Stimulated activated naive CD4-positive, alpha-beta T cell treated with Interleukin-2 at 50 U/mL for 16 hours (primary cell): ENCODE measurements around the gene LRRC3C.
A peak's percentile ranks its signal among the peaks of the same experiment; 100 is the strongest.

Experiments used
- DNase-seq: peaks from one replicate; lab custom pipeline; 2025; lab: John Stamatoyannopoulos, UW

LRRC3C gene

DNA sequence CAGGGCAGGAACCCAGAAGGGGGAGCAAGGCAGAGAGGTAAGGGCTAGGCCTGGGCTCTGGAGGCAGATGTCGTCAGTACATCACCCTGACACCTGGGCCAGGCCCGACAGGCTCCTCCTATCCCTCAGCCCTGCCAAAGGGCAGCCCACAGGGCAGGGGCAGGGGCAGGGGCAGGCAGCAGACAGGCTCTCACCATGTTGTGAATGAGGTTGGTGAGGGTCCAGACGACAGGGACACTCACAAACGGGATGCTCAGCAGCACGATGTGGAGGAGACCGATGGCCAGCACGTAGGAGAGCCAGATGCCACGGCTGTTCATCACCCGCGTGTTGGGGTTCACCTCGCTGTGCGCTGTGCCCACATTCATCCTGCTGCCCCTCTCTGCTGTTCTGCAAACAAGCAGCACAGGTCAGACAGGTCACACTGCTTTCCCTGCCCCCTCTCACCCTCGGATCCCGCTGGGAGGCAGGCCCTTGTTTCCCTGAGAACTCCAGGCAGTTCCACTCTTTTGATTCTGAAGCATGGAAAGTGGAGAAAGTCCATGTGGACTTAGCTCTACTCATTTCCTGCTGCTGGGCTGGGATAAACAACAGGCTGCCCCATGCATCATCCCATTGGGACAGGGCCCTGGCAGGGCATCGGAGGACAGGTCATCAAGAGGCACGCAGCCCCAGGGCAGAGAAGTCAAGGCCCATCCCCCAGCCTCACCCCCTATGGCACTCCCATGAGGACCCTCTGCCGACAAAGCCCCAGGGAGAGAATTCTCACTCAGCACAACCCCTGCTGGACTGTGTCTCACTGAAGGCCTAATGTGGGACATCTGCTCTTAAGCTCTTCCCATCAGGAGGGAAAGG, 3.5 kb upstream of the LRRC3C start:
- no peak for DNase-seq

DNA sequence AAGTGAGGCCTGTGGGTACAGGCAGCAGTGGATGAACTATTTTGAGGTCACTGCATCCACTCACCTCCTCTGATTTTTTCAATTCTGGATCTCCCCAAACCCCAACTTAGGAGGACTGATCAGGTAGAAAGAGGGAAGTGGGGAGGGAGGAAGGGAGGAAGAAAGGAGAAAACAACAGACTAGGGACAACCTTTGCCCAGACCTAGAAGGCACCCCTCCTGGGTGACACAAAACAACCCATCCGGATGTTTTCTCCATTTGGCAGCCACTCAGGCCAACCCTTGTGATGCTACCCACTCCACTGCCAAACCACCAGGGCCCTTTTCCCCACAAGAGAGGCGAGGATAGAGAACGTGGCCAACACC, 2.9 kb upstream of the LRRC3C start:
- DNase-seq, result no peak

GRCh38 chr17:39925282-39926134, 2.0 kb upstream of the LRRC3C start:
- DNase-seq, result no peak

DNA sequence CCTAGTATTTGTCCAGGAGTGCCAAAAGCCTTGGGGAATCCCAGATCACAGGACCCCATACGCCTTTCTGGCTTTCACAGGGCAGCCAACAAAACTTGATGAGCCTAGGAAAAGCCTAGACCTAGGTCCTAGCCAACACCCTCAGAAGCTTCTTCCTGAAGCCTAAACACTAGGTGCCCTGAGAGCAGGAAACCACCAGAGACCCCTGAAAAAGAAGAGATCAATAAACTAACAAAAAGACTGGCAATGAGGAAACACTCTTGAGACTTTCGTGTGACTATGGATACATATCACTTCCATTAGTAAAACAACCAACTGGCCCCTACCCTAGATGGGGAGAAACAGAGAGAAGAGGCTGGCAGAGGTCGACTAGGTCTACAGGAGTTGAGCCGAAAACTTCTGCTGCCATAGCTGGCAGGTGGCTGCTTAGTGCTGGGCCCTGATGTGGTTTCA, 1.4 kb upstream of the LRRC3C start:
- no peak for DNase-seq

DNA sequence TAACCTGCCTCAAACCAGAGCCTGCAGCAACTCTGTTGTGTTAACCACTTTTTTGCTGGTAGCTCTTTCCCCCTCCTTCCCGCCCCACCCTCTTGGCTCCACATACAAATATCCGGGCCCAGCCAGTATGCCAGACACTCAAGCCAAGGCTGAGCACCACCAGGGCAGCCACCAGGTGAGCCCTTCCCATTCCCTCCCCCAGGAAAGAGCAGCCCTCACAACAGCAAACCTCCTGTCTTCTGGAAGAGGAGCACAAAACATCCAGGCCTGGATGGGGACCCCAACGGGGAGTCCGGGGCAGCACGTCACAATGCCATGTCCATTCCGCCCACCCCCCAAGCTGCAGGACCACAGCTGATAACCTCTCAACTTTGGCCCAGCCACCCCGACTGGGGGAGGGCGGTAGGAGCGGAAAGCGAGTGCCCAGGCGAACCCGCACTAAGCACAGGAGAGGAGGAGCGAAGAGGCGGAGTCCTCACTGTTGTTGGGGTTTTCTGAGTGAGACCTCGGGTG, 888 bp upstream of the LRRC3C start:
- peak; percentile 56 for DNase-seq

DNA sequence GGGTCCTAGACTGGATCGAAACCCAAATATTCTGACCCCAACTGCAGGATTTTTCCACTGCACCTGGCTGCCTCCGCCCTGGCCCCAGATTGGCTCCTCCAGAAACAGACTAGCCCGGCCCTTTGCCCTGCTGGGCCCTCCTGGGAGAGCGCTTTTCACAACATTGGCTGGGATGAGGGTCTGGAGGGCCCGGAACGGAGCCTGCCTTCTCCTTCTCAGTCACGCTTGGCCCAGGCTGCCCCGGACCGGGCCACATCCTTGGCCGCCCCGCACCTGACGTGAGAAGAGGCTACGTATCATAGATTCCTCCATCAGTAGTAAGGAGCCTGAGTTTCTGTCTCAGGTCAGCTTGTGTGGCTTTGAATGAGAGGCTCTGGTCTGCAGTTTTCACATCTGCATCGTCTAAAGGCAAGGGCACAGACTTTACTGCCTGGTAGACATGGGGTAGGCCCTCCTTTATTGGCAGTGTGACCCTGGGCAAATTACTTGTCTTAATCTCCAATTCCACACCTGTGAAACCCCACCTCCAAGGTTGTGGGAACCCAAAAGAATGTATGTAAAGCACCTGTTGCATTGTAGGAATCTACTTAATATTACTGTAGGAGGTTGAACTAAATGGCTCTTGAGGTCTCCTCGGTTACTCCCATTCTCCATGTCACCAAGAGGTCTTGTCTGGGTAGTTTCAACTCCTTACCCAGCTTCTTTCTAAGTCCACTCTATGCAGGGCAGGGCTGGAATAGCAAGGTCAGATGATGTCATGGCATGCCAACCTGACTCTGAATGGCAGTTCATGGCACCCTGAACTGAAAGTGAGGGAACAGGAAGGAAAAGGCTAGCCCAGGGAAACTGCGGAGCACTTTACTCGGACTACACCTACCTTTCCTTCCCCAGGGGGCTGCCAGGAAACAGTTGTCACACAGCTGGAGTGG, 661 bp downstream of the LRRC3C start:
- DNase-seq, result no peak

GRCh38 chr17:39928858-39929645, 1.5 kb downstream of the LRRC3C start:
- no peak for DNase-seq

GRCh38 chr17:39929646-39930407, 2.3 kb downstream of the LRRC3C start:
- no peak for DNase-seq

GRCh38 chr17:39933912-39934311, 6.4 kb downstream of the LRRC3C start:
- no peak for DNase-seq

- no peak for DNase-seq
Observed at GRCh38 chr17:39934324-39934723, 6.8 kb downstream of the LRRC3C start.

DNA sequence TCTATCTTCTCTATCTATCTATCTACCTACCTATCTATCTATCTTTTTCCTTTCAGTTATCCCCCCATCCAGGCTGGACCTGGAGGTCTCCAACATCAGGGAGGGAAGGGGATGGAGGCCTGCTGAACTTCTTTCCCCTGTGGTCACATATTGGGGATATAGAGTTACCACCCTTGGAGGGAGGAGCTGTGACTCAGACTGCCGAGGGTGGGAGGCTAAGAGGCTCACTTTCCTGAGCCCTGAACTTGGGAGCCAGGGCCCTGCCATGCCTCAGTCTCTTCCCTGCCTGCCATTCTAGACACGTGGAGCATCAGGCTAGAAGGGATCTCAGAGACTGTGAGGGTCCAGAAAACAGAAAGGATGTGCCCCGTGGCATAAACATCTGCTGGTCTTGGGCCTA, 8.4 kb downstream of the LRRC3C start:
- DNase-seq, result no peak

DNA sequence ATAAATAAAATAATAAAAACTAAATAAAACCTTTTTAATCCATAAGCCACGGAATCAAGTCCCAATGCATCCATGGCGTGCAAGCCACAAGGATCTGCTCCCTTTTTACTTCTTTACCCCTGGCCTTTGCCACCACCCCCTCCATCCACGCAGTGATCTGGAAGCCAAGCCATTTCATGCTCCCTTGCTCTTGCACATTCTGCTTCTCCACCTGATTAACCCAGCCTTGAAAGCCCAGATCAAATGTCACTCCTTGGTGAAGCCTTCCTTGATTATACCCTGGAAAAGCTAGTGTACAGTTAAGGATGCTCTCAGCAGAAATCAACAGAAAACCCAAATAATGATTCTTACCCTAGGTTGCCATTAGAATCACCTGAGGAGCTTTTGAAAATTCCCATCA, 9.9 kb downstream of the LRRC3C start:
- no peak for DNase-seq

DNA sequence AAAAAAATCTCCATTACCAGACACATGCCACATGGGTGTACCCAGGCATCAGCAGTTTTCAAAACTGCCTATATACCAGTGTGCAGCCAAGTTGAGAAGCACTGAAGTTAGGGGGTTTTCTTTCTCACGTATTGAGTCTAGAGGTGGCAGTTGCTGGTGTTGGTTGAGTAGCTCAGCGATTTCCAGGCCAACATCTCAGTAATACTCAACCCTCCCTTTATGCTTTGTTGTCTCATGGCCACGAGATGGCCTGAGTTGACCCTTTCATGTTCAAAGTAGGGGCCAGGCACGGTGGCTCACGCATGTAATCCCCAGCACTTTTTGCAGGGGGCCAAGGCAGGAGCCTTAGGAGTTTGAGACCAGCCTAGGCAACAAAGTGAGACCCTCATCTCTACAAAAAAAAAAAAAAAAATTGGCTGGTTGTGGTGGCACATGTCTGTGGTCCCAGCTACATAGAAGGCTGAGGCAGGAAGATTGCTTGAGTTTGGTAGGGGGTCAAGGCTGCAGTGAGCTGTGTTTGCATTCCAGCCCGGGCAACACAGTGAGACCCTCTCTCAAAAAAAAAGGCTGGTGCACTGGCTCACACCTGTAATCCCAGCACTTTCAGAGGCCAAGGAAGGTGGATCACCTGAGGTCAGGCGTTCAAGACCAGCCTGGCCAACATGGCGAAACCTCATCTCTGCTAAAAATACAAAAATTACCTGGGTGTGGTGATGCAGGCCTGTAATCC, 10.8 kb downstream of the LRRC3C start:
- DNase-seq, result no peak

DNA sequence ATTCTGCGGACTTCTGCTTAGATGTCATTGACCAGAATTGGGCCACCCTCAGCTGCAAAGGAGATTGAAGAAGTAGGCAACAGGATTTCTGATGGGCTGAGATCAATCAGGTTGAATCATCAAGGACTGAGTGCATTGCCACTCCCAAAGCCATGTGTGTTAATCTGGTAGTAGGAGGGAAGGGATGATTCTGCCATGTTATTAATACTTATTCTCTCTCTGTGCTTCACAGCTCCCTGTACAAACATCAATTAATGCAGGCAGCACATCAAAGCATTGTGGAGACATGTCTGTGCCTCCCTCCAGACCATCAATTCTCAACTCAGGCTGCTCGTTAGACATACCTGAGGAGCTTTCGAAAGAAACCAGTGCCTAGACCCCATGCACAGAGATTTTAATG, 11.6 kb downstream of the LRRC3C start:
- DNase-seq, result no peak

- DNase-seq, result peak; percentile 12
Observed at GRCh38 chr17:39939588-39940419, 12.3 kb downstream of the LRRC3C start.

DNA sequence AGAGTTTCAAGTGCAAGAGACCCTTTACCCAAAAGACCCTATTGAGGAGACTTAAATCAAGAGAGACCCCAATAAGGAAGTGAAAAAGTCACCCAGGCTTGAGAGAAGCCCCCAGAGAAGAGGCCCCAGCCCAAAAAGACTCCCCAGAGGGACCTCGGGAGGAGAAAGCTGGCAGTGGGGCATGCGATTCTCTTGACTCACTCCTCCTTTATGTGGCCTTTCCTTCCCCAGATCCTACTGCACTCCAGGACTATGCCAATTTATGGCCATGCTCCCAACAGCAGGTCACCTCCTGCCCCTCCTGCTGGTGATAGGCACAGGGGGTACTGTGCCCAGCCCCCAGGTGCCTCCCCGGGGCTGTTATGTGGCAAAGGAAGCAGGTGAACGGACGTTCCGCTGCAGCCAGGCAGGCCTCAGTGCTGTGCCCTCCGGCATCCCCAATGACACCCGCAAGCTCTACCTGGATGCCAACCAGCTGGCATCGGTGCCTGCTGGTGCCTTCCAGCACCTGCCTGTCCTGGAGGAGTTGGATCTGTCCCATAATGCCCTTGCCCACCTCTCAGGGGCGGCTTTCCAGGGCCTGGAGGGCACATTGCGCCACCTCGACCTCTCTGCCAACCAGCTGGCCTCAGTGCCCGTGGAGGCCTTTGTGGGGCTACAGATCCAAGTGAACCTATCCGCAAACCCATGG, 16.3 kb downstream of the LRRC3C start:
- no peak for DNase-seq

DNA sequence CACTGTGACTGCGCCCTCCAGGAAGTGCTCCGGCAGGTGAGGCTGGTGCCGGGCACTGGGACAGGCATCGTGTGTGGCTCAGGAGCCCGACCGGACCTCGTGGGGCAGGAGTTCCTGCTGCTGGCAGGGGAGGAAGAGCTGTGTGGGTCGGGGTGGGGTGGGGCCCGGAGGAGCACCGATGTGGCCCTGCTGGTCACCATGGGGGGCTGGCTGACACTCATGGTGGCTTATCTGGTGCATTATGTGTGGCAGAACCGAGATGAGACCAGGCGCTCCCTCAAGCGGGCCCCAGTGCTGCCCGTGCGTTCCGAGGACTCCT, 16.8 kb downstream of the LRRC3C start:
- no peak for DNase-seq
